Putamen (tissue), 1 donor: Measurements from ENCODE around the gene CSTPP1.
"Not testable (repeated sequence)": the region's sequence is repeated elsewhere in the genome, so short reads cannot be mapped to it uniquely, and the experiment has no call there.

Experiments used
- DNase-seq: peaks from one replicate; pipeline ENCODE4 v3.0.0-alpha.2; 2016; ENCODE audit warnings: low spot score

CSTPP1 gene

GRCh38 chr11:46953093-46953492 lies 16.5 kb downstream of the CSTPP1 start:
- DNase-seq: no peak

GRCh38 chr11:46958777-46959176 lies 22.2 kb downstream of the CSTPP1 start:
- DNase-seq: no peak

DNA sequence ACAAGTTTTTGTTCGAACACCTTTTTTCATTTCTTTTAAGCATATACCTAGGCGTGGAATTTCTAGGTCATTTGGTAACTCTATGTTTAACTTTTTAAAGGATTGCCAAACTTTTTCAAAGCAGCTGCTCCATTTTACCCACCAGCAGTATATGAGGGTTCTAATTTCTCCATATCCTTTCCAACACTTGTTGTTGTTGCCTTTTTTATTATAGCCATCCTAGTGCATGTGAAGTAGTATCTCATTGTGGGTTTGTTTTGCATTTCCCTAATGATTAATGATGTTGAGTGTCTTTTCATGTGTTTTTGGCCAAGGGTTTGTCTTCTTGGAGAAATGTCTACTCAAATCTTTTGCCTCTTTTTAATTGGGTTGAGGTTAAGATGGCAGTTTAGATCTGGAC lies 24.5 kb downstream of the CSTPP1 start:
- no peak for DNase-seq

- not testable (repeated sequence) for DNase-seq
Measured at GRCh38 chr11:46961886-46962285, 25.3 kb downstream of the CSTPP1 start.

DNA sequence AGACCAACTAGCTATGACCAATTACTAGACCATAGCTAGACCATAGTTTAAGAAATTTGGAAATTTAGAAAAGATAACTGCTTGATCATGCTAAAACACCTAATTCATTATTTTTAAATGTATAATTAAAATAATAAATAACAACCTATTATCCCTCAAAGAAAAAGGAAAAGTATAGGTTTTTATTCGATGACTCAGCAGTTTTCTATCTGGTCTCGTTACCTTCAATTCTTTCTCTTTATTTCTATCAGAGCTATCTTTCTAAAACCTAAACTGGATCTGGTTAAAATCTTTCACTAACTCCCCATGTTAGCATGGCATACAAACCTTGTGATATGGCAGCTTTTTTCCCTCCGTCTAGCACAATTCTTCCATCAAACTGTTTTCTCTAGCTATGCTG lies 27.3 kb downstream of the CSTPP1 start:
- DNase-seq: no peak

- DNase-seq: no peak
Measured at GRCh38 chr11:46966773-46967172, 30.2 kb downstream of the CSTPP1 start.

GRCh38 chr11:46967962-46968361 lies 31.4 kb downstream of the CSTPP1 start:
- DNase-seq: no peak

GRCh38 chr11:46969379-46969778 lies 32.8 kb downstream of the CSTPP1 start:
- no peak for DNase-seq

DNA sequence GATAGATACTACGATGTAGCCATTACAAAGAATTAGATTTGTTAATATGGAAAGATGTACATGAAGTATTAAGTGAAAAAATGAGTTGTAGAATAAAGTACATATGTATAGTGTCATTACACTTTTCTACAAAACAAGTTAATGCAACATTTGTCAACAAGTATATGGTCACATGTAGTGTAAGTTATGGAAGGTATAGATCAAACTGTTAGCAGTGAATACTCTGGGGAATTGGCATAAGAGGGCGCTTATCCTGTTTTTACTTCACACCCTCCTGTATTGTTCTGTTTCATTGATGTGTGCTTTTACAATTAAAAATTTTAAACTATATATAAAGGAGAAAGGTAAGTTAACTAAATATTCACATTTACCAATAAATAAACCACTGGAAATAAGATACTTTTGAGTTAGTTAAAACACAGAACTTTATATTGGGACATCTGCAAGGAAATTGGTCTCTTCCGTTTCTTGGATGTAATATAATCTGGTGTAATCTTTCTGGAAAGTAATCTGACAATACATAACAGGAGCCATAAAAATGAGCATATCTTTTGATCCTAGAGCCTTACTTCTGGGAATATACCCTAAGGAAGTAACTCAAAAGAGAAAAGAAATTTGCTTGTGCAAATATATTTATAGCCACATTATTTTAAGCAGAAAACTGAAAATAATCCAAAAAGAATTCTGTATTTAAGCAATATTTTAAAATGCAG lies 34.5 kb downstream of the CSTPP1 start:
- no peak for DNase-seq

DNA sequence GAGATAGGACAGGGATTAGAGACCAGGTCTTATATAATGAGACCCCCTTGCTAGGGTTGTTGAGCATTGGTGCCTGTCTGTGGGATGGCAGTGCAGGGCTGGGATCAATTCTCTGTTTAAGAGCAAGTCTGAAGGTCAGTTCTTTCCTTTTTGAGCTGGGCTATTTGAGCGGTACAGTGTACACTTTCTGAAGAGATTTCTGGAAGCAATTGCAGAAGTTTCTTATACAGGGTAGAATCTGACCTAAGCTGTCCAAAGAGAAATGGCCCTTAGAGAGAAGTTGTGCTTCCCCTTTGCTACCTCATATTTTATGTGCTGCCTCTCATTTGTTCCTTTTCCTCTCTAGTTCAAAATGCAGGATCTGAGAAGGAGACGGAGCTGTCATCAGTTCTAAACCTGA lies 35.8 kb downstream of the CSTPP1 start:
- no peak for DNase-seq

GRCh38 chr11:46972821-46973220 lies 36.3 kb downstream of the CSTPP1 start:
- DNase-seq: no peak

GRCh38 chr11:46976182-46976854 lies 39.8 kb downstream of the CSTPP1 start:
- no peak for DNase-seq

DNA sequence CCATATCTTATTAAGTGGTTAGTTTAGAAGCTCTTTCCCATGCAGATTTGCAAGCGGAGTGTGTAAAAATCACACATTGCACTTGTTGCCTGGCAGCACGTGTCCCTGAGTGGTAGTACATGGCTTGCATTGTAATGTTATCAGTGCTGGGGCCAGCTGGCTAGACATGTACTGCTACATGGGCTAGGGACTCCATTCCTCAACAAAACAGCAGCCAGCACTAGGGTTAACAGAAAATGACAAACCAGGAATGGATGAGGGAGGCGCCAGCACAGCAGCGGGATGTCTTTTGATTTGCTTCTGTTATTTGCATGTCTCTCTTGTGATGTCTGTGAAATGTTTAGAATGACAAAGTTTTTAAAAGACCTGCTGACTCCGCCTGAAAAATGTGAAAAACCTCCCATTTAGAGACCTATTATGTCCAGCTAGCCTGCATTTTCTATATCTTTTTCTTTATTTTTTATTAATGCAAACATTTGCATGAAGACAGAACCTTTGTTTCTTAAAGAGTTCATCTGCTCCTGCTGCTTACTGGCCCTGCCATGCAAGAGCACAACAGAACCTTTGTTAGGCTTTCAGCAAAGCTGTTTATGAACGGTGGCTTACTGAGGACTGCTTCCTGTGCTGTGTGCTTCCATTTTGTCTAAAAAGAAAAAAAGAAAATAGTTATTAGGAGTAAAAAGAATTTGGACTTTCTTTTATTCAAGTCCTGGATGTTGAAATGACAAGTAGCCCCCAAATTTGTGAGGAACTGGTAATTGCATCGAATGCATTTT lies 40.7 kb downstream of the CSTPP1 start:
- peak; percentile 80 for DNase-seq

GRCh38 chr11:46978005-46978491 lies 41.5 kb downstream of the CSTPP1 start:
- DNase-seq: no peak

DNA sequence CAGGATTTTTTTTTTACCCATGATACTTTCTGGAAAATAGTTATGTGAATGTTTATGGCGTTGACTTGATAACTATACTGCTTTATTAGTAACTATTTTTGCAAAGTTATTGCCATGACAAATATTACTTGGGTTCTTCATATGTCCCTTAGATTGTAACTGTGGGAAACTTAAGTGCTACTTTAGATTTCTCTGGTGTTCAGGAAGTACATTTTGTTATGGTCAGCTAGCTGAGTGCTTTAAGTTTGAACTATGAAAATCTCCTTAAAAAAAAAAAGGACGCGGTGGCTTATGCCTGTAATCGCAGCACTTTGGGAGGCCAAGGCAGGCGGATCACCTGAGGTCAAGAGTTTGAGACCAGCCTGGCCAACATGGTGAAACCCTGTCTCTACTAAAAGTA lies 42.8 kb downstream of the CSTPP1 start:
- no peak for DNase-seq

- no peak for DNase-seq
Measured at GRCh38 chr11:46981436-46981835, 44.9 kb downstream of the CSTPP1 start.

- DNase-seq: no peak
Measured at GRCh38 chr11:46982797-46983452, 46.4 kb downstream of the CSTPP1 start.

GRCh38 chr11:46983598-46983997 lies 47.0 kb downstream of the CSTPP1 start:
- no peak for DNase-seq

DNA sequence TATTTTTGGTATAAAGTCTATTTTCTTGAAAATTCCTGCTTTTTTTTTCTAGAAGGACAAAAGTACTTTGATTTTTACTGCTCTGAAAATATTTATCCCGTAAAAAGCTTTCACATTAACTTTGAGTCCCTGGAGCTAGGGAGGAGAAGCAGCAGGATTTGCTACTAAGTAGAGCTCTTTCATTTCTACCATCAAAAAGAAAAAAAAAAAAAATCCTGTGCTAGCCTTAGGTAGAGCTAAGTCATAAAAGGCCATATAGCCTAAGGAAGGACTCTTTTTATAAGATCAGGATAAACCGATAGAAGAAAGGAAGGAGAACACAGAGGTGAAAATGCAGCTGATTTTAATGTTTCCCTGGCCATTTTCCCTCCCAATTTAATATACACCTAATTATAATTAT lies 48.0 kb downstream of the CSTPP1 start:
- no peak for DNase-seq

DNA sequence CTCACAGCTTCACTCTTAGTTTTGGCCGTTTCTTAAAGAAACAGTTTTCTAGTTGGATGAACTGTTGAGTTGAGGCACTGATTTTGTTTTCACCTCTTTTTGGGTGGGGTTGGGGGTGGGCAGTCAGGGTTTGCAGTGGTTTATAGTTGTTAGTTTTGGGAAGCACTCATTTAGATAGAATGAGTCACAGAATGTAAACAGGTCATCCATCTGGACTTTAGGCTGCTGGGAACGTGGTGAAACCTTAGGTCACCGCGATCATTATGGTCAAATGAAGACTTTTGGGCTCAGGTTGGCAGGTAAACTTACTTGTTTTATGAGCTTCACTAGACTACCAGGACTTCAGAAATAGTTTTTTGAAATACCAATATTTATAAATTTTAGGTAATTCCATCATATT lies 48.4 kb downstream of the CSTPP1 start:
- DNase-seq: no peak

DNA sequence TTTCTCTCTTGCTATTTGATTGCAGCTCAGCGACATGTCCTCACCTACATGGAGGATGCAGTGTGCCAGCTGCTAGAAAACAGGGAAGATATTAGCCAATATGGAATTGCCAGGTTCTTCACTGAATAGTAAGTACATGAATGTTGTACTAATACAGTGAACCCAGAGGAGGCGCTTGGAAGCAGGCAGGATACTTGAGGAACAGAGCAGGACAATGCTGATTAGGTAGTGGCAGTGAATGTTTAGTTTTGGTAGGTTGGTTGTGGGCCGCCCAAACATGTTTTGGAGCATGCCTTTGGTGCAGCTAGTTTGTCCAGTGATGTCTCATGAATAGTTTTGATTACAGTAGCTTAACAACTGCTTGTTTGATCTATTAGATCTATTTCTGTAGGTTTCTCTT lies 50.6 kb downstream of the CSTPP1 start:
- no peak for DNase-seq

GRCh38 chr11:46989810-46990487 lies 53.4 kb downstream of the CSTPP1 start:
- DNase-seq: not testable (repeated sequence)
